Spleen (tissue), 11 donors: ENCODE results near the gene ZNF837. TPM values are rescaled to one million over a fixed set of nuclear protein-coding genes. Genes with fewer than 3 reads are reported as not detected.

Experiments used
- DNase-seq: peaks from one replicate; pipeline ENCODE4 v3.0.0-alpha.2; 2020
- H3K27ac ChIP-seq, 8 donors: fragments of 200-600 bp; sonication (generic) in 7 of 8; 1 replicate in 4 of 8; 2 replicates in 4 of 8; pipeline versions ENCODE4 v1.5.0 to v1.8.0; 2016 to 2021; ENCODE audit warnings: inconsistent platforms in 4 of 8, mild to moderate bottlenecking in 4 of 8, moderate library complexity in 1 of 8
- H3K27me3 ChIP-seq, 7 donors: fragments of 200-600 bp; sonication (generic) in 6 of 7; replicated peaks in 1 of 7; 1 replicate in 4 of 7; 2 replicates in 3 of 7; pipeline versions ENCODE4 v1.5.0 to v1.8.0; 2016 to 2021; ENCODE audit warnings: inconsistent platforms in 3 of 7, mild to moderate bottlenecking in 1 of 7
- H3K36me3 ChIP-seq, 6 donors: fragments of 200-600 bp; sonication (generic) in 5 of 6; 1 replicate in 4 of 6; 2 replicates in 2 of 6; pipeline versions ENCODE4 v1.5.0 to v1.8.0; 2016 to 2021; ENCODE audit warnings: inconsistent platforms in 2 of 6
- H3K4me1 ChIP-seq, 6 donors: fragments of 200-600 bp; sonication (generic) in 5 of 6; 1 replicate in 3 of 6; 2 replicates in 3 of 6; pipeline versions ENCODE4 v1.5.0 to v1.8.0; 2016 to 2021; ENCODE audit warnings: inconsistent platforms in 3 of 6
- H3K4me3 ChIP-seq, 8 donors: fragments of 200-600 bp; sonication (generic) in 7 of 8; 1 replicate in 4 of 8; 2 replicates in 4 of 8; pipeline versions ENCODE4 v1.5.0 to v1.8.0; 2016 to 2021; ENCODE audit warnings: inconsistent platforms in 4 of 8, mild to moderate bottlenecking in 4 of 8, moderate library complexity in 2 of 8
- H3K9me3 ChIP-seq, 8 donors: fragments of 200-600 bp; sonication (generic) in 7 of 8; 1 replicate in 4 of 8; 2 replicates in 4 of 8; pipeline versions ENCODE4 v1.5.0 to v1.8.0; 2016 to 2021; ENCODE audit warnings: inconsistent platforms in 4 of 8
- POLR2A ChIP-seq, 3 donors: fragments of 450-650 bp; IDR thresholded peaks; one replicate each; pipeline ENCODE4 v1.5.1; 2017; ENCODE audit warnings: antibody characterized with exemption in 3 of 3, mild to moderate bottlenecking in 1 of 3
- POLR2AphosphoS5 ChIP-seq, 3 donors: sonication (generic); formaldehyde crosslinking; IDR thresholded peaks; one replicate each; pipeline ENCODE4 v1.5.1; 2017; ENCODE audit warnings: antibody characterized with exemption in 3 of 3
- WGBS, 5 donors: extraction: QIAGEN DNeasy Blood & Tissue Kit in 3 of 5; methylation state at CpG; one replicate each; pipeline versions ENCODE4 v1.1.5 to v1.1.7; 2013 to 2018; 5-methylcytosine and 5-hydroxymethylcytosine counted together
- intact Hi-C: fragments of 100-400 bp; cut with DNase I; formaldehyde crosslinking; loops from one replicate; pipeline ENCODE4 v1.15.0; 2023; ENCODE audit warnings: low total_unique reads
- polyA plus RNA-seq, 3 donors: library from polyadenylated mRNA; stranded (reverse); fragments of 200-250 nt; gene quantifications; one replicate each; pipeline ENCODE4 v1.2.1, GENCODE V29; 2013
- total RNA-seq, 7 donors: library from RNA; depleted of rRNA in 3 of 7; stranded (reverse); fragments of >200 nt in 3 of 7; fragmentation: NEBNext Ultra II Directional in 4 of 7; extraction: Animal tissue kit (Norgen Biotek cat#: 25700) in 4 of 7; gene quantifications; one replicate each; pipeline versions ENCODE4 v1.1.0 to v1.2.1, GENCODE V29; 2016 to 2021
- TF ChIP-seq, protein P1 (sequence below), 11 experiments: fragments of 200-600 bp in 7 of 11; fragments of 450-650 bp in 4 of 11; sonication (generic) in 4 of 11; IDR thresholded peaks in 8 of 11; conservative IDR thresholded peaks in 3 of 11; 1 replicate in 7 of 11; 2 replicates in 4 of 11; pipeline versions ENCODE4 v1.4.0 to v1.8.0; 2016 to 2021; ENCODE audit warnings: antibody characterized with exemption in 11 of 11, inconsistent platforms in 4 of 11, mild to moderate bottlenecking in 1 of 11
- donor health status: healthy with polysubstance abuse.
- donor health status: DM: no; HTN: no; CAD: no; lungs with moderate emphysema.
- donor health status: DM: no; HTN: no; CAD: no.
- donor health status: Bipolar disorder and iron deficiency.
- donor health status: healthy.
- donor health status: DM: no; HTN: no; CAD: no.
- donor health status: DM: yes; HTN: yes; CAD: no.

ZNF837 gene
- total and polyA plus RNA-seq, 10 donors = 2.2 to 6.1 (median 3.2) TPM

DNA sequence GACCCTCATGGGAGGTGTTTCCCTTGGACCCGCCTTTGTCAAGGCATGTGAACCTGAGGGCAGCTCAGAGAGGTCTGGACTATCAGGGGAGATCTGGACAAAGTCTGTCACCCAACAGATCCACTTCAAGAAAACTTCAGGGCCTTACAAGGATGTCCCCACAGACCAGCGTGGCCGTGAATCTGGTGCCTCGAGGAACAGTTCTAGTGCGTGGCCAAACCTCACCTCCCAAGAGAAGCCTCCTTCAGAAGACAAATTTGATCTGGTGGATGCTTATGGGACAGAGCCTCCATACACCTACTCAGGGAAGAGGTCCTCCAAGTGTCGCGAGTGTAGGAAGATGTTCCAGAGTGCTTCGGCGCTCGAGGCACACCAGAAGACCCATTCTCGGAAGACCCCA, 42.5 kb downstream of the ZNF837 start:
- 97 to 99% (median 98%) methylated on average over 10 to 11 of the region's 11 CpGs for WGBS, 5 donors
- Histone ChIP-seq H3K36me3 (peaks cover 0 to 63% (median 30%) of the 10 kb centered on the region in 6 donors), H3K9me3 (peaks cover 0 to 8% (median 0%) of the 10 kb centered on the region in 8 donors), H3K27ac (no peak overlapping the region), H3K4me1 (no peaks in the 10 kb centered on the region), H3K4me3 (no peak overlapping the region), H3K27me3 (no peaks in the 10 kb centered on the region)
- intact Hi-C loops = no loop called here
- DNase-seq = no peak
- TF ChIP-seq POLR2A (IDR thresholded peaks at IDR 0.05) (no peak), POLR2AphosphoS5 (IDR thresholded peaks at IDR 0.05) (no peak)
- TF ChIP-seq, protein P1, sequence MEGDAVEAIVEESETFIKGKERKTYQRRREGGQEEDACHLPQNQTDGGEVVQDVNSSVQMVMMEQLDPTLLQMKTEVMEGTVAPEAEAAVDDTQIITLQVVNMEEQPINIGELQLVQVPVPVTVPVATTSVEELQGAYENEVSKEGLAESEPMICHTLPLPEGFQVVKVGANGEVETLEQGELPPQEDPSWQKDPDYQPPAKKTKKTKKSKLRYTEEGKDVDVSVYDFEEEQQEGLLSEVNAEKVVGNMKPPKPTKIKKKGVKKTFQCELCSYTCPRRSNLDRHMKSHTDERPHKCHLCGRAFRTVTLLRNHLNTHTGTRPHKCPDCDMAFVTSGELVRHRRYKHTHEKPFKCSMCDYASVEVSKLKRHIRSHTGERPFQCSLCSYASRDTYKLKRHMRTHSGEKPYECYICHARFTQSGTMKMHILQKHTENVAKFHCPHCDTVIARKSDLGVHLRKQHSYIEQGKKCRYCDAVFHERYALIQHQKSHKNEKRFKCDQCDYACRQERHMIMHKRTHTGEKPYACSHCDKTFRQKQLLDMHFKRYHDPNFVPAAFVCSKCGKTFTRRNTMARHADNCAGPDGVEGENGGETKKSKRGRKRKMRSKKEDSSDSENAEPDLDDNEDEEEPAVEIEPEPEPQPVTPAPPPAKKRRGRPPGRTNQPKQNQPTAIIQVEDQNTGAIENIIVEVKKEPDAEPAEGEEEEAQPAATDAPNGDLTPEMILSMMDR (IDR thresholded peaks at IDR 0.05 in 8 of 11, conservative IDR thresholded peaks at IDR 0.05 in 3 of 11) = no peak

DNA sequence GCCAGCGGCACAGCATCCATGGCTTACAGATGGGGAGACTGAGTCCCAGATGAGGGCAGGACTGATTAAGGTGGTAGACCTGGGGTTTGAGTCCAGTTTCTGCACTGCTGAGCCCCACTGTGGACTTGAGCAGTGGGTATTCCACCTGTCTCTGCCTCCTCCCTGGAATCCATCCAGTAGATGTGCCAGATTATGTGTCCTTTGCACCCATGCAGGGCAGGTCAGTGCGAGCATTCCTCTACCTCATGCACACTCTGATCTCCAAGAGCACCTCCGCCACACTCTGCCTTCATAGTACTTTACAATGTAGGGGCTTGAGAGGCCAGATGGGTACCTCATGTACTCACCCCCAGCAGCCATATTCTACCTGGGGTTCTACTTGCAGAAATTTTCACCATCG, 44.0 kb downstream of the ZNF837 start:
- no peak overlapping the region for H3K4me3 ChIP-seq
- 91 to 99% (median 98%) methylated on average over 4 of the region's 4 CpGs for WGBS, 5 donors
- H3K4me1 ChIP-seq = no peaks in the 10 kb centered on the region
- H3K27me3 ChIP-seq = no peaks in the 10 kb centered on the region
- intact Hi-C loops = no loop called here
- DNase-seq = no peak
- H3K36me3 ChIP-seq = peaks cover 0 to 62% (median 30%) of the 10 kb centered on the region in 6 donors
- H3K9me3 ChIP-seq = peaks cover 0 to 8% (median 0%) of the 10 kb centered on the region in 8 donors
- TF ChIP-seq POLR2AphosphoS5 (IDR thresholded peaks at IDR 0.05) (no peak), POLR2A (IDR thresholded peaks at IDR 0.05) (no peak)
- TF ChIP-seq, protein P1 (IDR thresholded peaks at IDR 0.05 in 8 of 11, conservative IDR thresholded peaks at IDR 0.05 in 3 of 11) = no peak
- no peak overlapping the region for H3K27ac ChIP-seq

DNA sequence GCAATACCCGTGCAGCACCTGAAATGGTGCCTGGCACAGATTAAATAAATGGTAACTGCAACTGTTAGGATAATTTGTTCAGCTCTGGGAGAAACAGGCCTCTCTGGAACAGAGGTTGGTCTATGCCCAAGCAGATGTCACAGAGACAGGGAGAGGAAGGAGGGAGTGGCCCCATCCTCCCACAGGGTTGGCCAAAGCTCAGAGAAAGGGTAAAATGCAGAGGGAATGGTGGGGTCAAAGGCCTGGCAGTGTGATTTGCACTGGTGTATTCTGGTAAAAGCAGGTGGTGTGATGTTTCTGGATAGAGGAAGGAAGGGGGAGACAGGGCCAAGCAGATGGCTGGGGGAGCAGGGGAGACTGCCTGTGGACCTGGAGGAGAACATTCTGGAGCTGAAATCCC, 44.6 kb downstream of the ZNF837 start:
- Histone ChIP-seq H3K4me3 (no peak overlapping the region), H3K4me1 (no peaks in the 10 kb centered on the region), H3K27ac (no peak overlapping the region), H3K36me3 (peaks cover 0 to 61% (median 30%) of the 10 kb centered on the region in 6 donors), H3K9me3 (peaks cover 0 to 8% (median 0%) of the 10 kb centered on the region in 8 donors), H3K27me3 (no peaks in the 10 kb centered on the region)
- DNase-seq = no peak
- 96 to 100% (median 100%) methylated on average over 1 of the region's 1 CpG for WGBS, 5 donors
- TF ChIP-seq POLR2A (IDR thresholded peaks at IDR 0.05) = no peak
- intact Hi-C loops = no loop called here

DNA sequence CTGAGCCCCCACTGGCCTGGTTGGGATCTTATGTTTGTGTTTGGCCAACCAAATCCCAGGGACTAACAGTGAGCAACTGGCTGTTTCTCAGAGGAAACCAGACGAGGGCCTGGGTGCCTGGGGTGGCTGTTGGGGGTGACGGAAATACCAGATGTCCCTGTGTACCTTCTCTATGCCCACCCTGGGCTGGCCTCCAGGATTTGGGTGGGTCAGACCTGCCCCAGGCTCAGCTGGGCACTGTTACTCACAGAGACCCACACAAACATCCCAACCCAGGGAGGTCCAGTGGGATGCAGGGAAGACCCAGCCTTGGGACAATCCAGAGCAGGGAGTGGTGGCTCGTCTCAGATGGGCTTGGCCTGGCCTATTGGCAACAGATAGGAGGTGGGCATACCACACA, 45.2 kb downstream of the ZNF837 start:
- Histone ChIP-seq H3K36me3 (peaks cover 0 to 56% (median 30%) of the 10 kb centered on the region in 6 donors), H3K9me3 (peaks cover 0 to 8% (median 0%) of the 10 kb centered on the region in 8 donors), H3K27me3 (no peaks in the 10 kb centered on the region), H3K4me1 (no peaks in the 10 kb centered on the region), H3K4me3 (no peak overlapping the region), H3K27ac (no peak overlapping the region)
- WGBS, 5 donors = 82 to 94% (median 87%) methylated on average over 3 of the region's 3 CpGs
- no peak for DNase-seq
- TF ChIP-seq POLR2AphosphoS5 (IDR thresholded peaks at IDR 0.05) = no peak
- TF ChIP-seq, protein P1 (IDR thresholded peaks at IDR 0.05 in 8 of 11, conservative IDR thresholded peaks at IDR 0.05 in 3 of 11) = no peak
- no peak for TF ChIP-seq POLR2A (IDR thresholded peaks at IDR 0.05)
- intact Hi-C loops = no loop called here
